GM13977 (cell line): ENCODE measurements around the gene RTF1.

Experiments used
- DNase-seq: peaks from one replicate; pipeline ENCODE4 v3.0.0; 2012; ENCODE audit warnings: low spot score
- CTCF ChIP-seq: IDR thresholded peaks from 2 replicates; pipeline ENCODE4 v1.5.1; 2012; ENCODE audit warnings: mild to moderate bottlenecking, control low read depth; ENCODE audit not compliant: insufficient read depth; ENCODE audit errors: extremely low read depth, missing control alignments
- in situ Hi-C: fragments of 300-500 bp; cut with MboI; formaldehyde crosslinking; loops from one replicate; pipeline ENCODE4 v1.12.0; 2022; ENCODE audit warnings: low sequenced_read_pairs, low pct_unique_long_range_greater_than_20kb, mixed read lengths, inconsistent platforms; ENCODE audit not compliant: unreplicated experiment

Gene RTF1

GRCh38 chr15:41510728-41511127 is 93.8 kb downstream of the RTF1 start:
- DNase-seq = no peak
- in situ Hi-C loops = no loop called here
- no peak for TF ChIP-seq CTCF

GRCh38 chr15:41511331-41511898 is 94.5 kb downstream of the RTF1 start:
- no peak for TF ChIP-seq CTCF
- no peak for DNase-seq
- in situ Hi-C loops = no loop called here

- in situ Hi-C loops = no loop called here
- TF ChIP-seq CTCF = no peak
- DNase-seq = peak; percentile 63
Observed at GRCh38 chr15:41511899-41512369, 95.0 kb downstream of the RTF1 start.

GRCh38 chr15:41512512-41512939 is 95.6 kb downstream of the RTF1 start:
- in situ Hi-C loops = no loop called here
- DNase-seq = no peak
- no peak for TF ChIP-seq CTCF

GRCh38 chr15:41512940-41513505 is 96.1 kb downstream of the RTF1 start:
- in situ Hi-C loops = no loop called here
- DNase-seq = peak; percentile 60
- no peak for TF ChIP-seq CTCF

- in situ Hi-C loops = no loop called here
- no peak for TF ChIP-seq CTCF
- DNase-seq = peak; percentile 70
Observed at GRCh38 chr15:41513506-41514227, 96.8 kb downstream of the RTF1 start, which contains the start of gene LTK. LTK (minus strand) TSS chr15:41513827; CDS start chr15:41513709, 118 bp downstream.
